ENCODE data around the gene COLEC11.

GRCh38 chr2:3689998-3690748 is 95.3 kb downstream of the COLEC11 start:
- no peak for TF ChIP-seq FOXO4 (CRISPR knock-in tag; conservative IDR thresholded peaks at IDR 0.05)
- TF ChIP-seq TOE1 (CRISPR knock-in tag; IDR thresholded peaks at IDR 0.05): no peak
- no peak for TF ChIP-seq POLR2AphosphoS2 (IDR thresholded peaks at IDR 0.05; ENCODE audit: low read depth, low read length)
- no peak for TF ChIP-seq CTCF (CRISPR knock-in tag; IDR thresholded peaks at IDR 0.05)
- no peak for TF ChIP-seq TAF1 (CRISPR knock-in tag; IDR thresholded peaks at IDR 0.05)
- no peak for TF ChIP-seq ELF1 (CRISPR knock-in tag; IDR thresholded peaks at IDR 0.05)
- TF ChIP-seq POLR2AphosphoS5 (IDR thresholded peaks at IDR 0.05; ENCODE audit: low read depth, low read length): no peak
- no peak for TF ChIP-seq KDM4B (CRISPR knock-in tag; IDR thresholded peaks at IDR 0.05)
- no peak for TF ChIP-seq PLRG1 (conservative IDR thresholded peaks at IDR 0.05)
- TF ChIP-seq ZNF24 (IDR thresholded peaks at IDR 0.05): no peak
- TF ChIP-seq ZNF704 (CRISPR knock-in tag; IDR thresholded peaks at IDR 0.05; ENCODE audit: borderline replicate concordance): no peak
